Activated CD8-positive, alpha-beta memory T cell treated with anti-CD3 and anti-CD28 coated beads, Interleukin-2, amount 50 U/mL, for 1 hour (primary cell): ENCODE measurements around the gene FUT4.
"Not testable (repeated sequence)": the region's sequence is repeated elsewhere in the genome, so short reads cannot be mapped to it uniquely, and the experiment has no call there.

Source experiments
- DNase-seq: peaks from one replicate; pipeline ENCODE4 v3.0.0-alpha.2; 2020; ENCODE audit errors: extremely low read depth

The FUT4 gene, protein sequence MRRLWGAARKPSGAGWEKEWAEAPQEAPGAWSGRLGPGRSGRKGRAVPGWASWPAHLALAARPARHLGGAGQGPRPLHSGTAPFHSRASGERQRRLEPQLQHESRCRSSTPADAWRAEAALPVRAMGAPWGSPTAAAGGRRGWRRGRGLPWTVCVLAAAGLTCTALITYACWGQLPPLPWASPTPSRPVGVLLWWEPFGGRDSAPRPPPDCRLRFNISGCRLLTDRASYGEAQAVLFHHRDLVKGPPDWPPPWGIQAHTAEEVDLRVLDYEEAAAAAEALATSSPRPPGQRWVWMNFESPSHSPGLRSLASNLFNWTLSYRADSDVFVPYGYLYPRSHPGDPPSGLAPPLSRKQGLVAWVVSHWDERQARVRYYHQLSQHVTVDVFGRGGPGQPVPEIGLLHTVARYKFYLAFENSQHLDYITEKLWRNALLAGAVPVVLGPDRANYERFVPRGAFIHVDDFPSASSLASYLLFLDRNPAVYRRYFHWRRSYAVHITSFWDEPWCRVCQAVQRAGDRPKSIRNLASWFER

DNA sequence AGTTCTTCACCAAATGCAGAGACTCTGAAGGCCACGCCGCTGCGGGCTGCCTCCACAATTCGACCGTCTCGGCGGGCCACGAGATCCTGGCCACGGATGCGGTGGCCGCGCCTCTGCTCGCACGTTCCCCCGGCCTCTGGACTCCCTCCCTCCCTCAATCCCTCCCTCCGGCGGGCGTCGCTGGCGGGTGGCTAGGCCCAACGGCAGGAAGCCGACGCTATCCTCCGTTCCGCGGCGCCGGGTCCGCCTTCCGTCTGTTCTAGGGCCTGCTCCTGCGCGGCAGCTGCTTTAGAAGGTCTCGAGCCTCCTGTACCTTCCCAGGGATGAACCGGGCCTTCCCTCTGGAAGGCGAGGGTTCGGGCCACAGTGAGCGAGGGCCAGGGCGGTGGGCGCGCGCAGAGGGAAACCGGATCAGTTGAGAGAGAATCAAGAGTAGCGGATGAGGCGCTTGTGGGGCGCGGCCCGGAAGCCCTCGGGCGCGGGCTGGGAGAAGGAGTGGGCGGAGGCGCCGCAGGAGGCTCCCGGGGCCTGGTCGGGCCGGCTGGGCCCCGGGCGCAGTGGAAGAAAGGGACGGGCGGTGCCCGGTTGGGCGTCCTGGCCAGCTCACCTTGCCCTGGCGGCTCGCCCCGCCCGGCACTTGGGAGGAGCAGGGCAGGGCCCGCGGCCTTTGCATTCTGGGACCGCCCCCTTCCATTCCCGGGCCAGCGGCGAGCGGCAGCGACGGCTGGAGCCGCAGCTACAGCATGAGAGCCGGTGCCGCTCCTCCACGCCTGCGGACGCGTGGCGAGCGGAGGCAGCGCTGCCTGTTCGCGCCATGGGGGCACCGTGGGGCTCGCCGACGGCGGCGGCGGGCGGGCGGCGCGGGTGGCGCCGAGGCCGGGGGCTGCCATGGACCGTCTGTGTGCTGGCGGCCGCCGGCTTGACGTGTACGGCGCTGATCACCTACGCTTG, at the start of gene FUT4:
Gene FUT4, plus strand, starts transcription at position 227 of the 951 bp plus-strand sequence. Its CDS starts 213 bp downstream, at position 440.
- peak; percentile 21 for DNase-seq

DNA sequence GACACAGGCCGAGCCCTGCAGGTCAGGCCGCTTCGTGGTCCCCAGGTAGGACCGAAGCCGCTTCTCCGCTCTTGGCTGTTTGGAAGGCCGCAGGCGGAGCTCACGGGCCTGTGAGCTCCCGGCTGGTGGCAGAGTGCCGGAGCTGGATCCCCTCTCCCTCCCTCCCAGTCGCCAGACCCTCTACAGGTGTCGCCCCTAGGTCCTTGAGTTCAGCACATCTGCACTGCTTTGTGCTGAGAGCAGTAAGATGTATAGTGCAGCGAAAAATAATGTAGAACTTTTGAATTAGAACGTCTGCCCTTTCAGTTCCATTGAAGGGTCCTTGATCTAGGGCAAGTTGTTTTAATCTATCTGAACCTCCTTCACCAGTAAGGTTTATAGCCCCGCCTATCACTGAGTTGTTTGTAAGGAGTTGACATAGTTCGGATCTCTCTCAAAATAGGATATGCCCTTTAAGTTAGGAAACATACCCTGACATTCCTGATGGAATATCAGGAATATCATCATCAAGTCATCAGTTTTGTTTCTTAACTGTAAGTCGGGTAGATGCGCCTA, 49.5 kb upstream of the FUT4 start:
- DNase-seq, result no peak

DNA sequence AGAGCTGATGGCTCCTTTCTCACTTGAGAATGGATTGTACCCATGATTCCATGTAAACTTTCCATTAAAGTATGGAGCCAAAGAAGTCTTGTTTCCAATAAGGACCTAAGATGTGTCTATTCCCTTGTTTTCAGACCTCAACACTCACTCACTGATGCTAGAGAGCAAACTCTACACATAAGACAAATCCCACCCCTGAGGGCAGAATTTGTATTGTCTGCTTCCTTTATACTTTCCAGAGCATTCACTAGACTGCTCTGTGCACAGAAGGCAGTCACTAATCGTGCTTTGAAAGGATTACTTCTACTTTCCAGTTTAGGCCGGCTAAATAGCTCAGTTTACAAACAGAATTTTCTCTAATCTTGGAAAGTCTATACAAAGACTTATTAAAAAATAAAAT, 43.5 kb upstream of the FUT4 start:
- DNase-seq, result no peak

DNA sequence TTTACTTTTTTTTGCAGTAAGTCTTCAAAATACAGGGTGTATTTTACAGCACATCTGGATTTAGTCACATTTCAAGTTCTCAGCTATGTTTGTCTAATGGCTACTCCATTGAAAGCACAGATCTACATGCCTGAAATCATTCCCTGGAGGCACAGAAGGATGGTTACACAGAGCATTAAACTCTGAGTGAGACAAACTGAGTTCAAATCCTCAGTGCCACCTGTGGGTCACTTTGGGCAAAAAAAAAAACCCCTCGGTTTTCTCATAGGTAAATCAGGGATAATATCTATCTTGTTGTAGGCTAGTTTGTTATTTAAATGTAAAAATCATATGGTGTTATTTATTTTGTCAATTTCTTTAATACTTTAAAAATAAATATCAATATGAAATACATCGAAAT, 42.2 kb upstream of the FUT4 start:
- DNase-seq, result no peak

DNA sequence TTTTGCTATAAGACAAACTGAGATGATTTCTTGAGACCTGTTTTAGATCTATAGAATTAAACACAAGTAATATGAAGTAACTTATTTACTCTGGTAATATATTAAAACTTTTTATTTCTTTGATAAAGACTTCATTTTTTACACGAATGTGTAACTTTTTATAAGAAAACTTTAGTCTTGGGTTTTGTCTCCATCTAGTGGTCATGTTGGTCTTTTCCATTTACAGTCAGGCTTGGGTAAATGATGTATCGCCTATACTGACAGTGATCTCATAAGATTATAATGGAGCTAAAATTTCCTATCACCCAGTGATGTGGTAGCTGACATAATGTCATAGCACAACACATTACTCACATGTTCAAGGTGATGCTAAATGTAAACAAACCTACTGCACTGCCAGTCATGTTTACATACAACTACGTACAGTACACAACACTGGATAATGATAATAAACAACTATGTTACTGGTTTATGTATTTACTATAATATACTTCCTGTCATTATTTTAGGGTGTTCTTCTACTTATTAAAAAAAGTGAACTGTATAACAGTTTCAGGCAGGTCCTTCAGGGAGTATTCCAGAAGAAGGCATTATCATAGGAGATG, 38.9 kb upstream of the FUT4 start:
- no peak for DNase-seq

DNA sequence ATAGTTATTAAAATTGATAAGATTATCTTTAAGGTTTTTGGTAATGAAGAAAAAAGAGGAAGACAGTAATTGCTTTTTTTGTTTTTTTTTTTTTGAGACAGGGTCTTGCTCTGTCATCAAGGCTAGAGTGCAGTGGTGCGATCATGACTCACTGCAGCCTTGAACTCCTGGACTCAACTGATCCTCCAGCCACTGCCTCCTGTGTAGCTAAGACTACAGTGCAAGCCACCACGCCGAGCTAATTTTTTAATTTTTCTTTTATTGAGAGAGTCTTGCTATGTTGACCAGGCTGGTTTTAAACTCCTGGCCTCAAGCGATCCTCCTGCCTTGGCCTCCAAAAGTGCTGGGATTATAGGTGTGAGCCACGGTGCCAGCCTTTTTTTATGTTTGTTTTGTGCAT, 37.2 kb upstream of the FUT4 start:
- DNase-seq, result not testable (repeated sequence)

DNA sequence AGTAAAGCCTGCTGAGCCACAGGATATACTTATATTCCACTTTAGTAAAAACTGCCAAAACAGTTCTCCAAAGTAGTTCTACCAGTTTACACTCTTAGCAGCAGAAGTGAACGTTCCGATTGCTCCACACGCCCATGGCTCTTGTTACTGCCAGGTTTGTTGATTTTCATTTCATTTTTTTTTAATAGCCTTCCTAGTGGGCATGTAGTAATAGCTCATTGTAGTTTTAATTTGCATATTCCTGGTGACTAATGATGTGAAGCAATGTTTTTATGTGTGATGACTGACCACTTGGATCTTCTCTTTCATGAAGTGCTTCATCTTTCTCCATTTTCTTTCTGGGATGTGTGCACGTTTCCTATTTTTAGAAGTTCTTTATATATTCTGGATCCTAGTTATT, 36.2 kb upstream of the FUT4 start:
- no peak for DNase-seq

DNA sequence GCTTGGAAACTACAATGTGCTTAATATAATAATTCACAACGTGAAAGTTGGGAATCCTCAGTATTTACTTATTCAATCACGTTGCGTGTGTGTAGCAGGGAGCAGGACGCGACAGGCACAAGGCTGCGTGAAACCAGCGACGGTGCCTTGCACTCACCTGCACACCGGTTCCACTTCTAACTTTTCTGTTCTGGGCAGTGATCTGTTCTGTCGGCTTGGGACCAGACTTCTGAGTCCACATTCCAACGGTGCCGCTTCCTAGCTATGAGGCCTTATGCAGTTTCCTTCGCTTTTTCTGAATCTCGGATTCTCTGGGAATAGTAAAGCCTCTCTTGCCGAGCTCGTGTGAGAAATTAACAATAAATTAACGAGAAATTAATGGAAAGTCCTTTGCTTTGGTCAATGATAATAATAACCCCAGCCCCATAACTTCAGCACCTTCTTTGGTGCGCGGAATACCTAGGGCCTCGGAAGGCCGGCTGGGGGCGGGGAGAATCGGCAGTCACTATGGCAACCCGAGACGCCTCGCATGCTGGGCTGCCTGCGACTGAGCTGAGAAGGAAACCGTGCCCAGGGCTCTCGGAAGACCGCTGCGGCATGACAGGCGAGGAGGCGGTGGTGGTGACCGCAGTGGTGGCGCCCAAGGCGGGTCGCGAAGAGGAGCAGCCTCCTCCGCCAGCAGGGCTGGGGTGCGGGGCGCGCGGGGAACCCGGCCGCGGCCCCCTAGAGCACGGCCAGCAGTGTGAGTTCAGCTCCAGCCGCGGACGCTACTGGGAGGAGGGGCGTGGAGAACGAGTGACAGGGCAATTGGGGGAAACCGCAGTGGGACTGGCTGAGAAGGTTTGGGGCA, 31.6 kb upstream of the FUT4 start, which contains the start of gene C11orf97:
Gene C11orf97, plus strand, starts transcription at position 530 of the 850 bp plus-strand sequence. Its CDS starts 68 bp downstream, at position 598.
- DNase-seq, result no peak

DNA sequence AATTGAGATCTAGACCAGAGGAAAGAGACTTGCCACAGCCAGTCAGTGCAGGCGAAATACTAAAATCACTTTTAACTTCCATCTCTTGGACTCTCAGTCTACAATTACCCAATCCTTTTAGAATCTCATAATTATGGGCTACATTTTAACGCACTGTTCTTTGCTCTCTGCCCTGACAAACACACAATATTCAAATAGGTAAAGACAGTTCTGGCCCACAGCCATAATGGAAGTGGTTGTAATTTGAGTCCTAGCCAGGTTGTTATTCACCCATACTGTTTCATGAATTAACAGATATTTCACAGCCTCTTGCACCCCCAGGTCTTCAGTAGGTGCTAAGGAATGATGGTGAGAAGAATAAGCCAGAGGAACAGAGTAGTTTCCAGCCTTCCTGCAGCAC, 30.6 kb upstream of the FUT4 start:
- DNase-seq, result no peak

DNA sequence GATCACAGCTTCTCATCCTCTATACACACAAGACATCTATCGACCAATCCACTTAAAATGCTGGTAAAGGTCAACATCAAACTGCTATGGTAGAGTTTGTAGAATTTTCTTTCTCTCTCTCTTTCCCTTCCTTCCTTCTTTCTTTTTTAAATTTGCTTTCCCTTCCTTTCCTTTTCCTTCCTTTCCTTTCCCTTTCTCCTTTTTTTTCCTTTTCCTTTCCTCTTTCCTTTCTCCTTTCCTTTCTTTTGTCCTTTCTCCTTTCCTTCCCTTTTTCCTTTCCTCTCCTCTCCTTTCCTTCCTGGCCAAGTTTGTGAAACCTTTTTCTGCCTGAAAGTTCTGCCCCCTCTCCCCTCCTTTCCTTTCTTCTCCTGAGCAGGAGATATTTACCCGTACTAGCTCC, 28.3 kb upstream of the FUT4 start:
- DNase-seq, result no peak

DNA sequence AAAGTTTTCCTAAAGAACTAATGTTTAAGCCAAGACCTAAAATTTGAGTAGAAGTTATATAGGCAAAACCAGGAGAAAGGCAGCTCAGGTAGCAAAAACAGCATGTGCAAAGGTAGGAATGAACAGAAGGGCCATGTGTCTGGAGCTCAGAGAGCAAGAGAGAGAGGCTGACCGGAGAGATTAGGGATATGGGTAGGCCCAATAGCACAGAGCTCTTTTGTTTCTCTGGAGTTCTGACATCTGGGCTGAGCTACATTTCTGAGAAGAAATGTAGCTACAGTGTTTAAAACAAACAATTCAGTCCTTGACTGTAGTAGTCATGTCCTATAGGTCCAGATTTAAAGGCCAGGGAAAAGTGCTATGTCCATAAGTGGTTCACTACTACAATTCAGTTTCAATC, 27.0 kb upstream of the FUT4 start:
- DNase-seq, result no peak

DNA sequence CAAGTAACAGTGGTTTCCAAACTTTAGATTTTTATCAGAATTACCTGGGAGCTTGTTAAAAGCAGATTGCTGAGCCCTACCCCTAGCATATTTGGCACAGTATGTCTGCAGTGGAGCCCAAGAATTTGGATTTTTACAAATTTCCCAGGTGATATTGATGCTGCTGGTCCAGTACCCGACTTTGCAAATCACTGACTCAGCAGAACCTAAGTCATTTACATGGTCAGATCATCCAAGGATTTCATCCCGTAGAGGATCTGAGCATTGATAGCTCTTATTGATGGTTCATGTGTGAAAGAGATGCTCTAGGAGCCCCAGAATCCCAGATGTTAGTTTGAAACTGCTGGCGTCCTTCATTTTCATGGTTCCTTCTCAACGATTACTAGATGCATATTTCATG, 25.4 kb upstream of the FUT4 start:
- no peak for DNase-seq

DNA sequence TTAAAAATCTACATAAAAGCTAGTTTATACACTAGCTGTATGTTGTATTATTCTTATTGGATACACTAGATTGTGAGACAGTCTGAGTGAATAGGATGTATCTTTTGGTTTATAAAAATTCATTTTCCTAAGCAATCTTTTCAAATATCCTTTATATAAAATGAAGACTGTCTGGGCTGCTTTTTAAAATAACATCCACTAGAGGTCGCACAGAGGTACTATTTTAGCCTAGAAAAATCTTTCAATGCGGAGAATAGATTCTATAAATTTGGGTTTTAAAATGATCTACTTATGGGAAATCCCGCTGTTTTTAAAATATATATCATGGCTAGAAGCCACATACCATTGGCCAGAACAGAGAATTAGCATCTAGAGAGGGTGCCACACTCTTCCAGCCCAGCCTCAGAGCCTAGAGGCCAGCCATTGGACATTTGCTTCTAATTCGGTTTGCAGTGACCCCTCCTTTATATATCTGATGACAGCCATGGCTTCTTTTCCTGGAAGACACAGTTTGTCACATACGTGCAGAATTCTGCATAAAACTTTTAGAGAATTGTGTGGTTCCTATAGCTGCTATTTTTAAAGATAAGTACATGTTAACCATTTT, 24.1 kb upstream of the FUT4 start:
- DNase-seq, result no peak

DNA sequence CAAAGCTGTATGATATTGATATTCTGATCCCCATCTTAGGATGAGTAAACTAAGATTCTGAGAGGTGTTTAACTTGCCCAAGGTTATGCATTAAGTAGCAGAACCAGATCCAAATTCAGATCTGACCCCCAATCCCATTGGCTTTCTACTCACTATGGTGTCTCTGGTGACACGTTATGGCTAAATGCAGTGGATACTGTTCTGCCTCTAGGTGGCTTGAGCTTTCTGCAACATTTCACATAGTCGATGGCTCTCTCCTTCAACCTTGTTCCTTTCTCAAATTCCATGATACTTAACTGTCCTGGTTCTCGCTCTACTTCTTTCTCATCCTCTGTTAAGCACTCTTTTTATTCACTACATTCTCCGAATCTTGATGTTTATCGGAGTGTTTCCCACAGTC, 22.0 kb upstream of the FUT4 start:
- no peak for DNase-seq

DNA sequence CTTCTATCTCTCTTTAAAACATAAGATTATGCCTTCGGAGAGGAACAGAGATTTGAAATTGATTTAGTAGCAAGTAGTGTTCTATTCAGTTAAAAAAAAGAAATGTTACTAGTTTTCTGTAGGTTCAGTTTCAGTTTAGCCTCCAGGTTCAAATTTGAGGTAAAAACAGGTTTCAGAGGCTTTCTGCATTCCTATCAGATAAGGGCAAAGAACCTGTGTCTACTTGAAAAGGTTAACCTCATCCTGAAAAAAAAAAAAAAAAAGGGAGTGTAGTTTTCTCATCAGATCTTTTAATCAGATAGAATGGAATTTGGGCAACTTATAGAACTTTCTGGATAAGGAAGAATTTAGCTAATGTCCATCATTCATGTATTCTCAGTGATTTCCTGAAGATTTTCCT, 19.4 kb upstream of the FUT4 start:
- no peak for DNase-seq

DNA sequence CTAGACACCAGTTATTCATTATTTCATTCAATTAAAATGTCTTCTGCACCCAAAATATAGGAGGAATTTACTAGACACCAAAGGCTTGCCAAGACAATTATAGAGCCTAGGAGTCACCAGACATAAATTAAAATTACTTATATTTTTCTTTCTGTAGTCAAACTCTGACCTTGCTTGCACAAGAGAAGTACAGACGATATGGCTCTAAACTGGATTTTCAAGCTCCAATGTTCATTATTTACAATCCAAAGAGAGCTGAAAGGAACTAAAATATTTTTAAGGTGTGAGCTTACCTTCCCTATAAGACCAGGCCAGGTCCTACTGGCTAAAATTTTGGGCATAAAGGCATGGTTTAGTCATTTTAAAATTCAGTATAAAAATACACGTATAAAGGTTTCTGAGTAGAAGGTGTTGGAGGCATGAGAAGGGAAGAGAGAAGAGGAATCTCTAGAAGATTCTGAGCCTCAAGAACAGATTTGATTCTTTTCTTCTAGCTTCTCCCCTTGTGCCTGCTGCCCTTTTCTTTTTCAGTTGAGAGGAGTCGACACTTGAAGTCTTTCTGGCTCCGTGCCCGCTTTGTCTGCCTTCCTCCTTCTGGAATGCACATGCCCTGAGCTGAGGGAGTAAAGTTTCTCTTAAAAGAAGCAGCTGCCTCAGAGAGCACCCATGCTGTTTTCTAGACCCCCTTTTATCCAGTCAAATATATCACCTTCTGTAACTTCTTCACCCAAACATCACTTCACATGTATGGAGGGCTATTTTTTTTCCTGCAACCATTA, 18.0 kb upstream of the FUT4 start:
- no peak for DNase-seq

DNA sequence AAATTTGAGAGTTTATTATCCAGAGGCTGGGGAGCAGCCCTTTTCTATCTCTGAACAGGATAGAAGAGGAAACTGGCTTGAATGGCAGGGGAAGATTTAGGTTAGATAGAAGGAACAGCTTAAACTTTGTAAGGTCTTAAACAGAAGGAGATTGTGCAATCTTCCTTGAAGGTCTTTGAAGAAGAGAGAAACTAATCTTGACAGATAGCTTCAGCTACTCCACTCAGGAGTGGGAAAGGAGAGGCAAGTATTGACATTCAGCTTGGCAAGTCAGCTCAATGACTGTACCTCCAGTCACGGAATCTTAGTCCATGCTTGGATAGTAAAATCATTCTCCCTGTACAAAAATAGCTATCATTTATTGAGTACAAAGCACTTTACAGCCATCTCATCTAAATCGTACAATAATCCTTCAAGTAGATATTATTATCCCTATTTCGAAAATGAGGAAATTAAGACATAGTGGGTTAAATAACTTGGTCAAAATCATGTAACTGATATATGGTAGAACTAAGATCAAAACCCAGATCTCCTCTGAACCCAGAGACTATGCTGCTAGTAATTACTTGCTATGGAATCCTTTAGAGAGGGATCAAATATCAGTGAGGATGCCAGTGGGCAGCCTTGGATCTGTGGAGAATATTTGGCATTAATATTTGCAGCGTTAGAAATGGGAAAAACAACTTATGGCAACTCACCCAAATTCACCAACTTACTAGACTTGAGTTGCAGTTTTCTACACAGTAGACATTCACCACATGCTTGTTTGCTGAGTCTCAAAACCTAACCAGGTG, 16.9 kb upstream of the FUT4 start:
- DNase-seq, result no peak

DNA sequence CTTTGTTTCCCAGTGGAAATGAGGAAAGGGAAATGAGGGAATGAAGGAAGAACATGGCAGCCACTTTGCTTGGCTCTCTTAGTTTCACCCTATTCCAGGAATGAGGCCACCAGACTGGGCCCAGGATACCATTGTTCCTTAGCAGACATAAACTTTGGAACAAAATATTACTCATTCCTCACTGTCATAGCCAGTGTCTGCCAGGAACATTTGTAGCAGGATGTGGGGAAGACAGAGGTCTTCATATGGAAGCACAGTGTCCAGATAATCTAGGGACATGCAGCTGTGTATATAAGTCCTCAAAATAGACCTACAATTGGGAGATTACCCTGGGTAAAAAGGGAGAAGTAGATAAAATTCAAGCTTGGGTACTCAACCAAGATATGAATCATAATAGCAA, 15.2 kb upstream of the FUT4 start:
- no peak for DNase-seq

DNA sequence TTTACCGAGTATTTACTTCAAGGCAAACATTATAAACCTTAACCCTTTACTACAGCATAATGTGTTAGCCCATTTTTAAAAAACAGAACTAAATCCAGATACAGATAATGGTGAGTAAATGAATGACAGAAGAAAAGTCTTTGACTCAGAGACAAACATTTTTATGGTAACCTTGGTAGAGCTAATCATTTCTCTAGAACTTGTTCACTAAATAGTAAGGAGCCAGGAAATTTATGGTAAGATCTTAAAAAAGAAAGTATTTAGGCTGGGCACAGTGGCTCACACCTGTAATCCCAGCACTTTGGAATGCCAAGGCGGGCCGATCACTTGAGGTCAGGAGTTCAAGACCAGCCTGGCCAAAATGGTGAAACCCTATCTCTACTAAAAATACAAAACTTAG, 11.5 kb upstream of the FUT4 start:
- no peak for DNase-seq
